Endothelial cell of hepatic sinusoid (primary cell): ENCODE measurements around the gene CSNK1G2.

Source experiments
- in situ Hi-C: cut with HindIII; loops from 2 replicates; pipeline ENCODE4 v1.10.0; 2017; ENCODE audit warnings: low sequenced_read_pairs

The CSNK1G2 gene

GRCh38 chr19:1941146-1942077, at the start of gene CSNK1G2:
Gene CSNK1G2, plus strand, starts transcription at chr19:1941172. Its CDS starts 28,601 bp downstream, at chr19:1969773.
- in situ Hi-C loops = no loop called here

GRCh38 chr19:1893791-1894190, 47.2 kb upstream of the CSNK1G2 start:
- in situ Hi-C loops = no loop called here

- in situ Hi-C loops = no loop called here
Observed at GRCh38 chr19:1896508-1896907, 44.5 kb upstream of the CSNK1G2 start.

- in situ Hi-C loops = no loop called here
Observed at GRCh38 chr19:1901940-1902404, 39.0 kb upstream of the CSNK1G2 start.

GRCh38 chr19:1902923-1903322, 38.0 kb upstream of the CSNK1G2 start:
- in situ Hi-C loops = no loop called here

- in situ Hi-C loops = no loop called here
Observed at GRCh38 chr19:1904860-1905109, 36.2 kb upstream of the CSNK1G2 start.

- in situ Hi-C loops = no loop called here
Observed at GRCh38 chr19:1905110-1905862, 35.7 kb upstream of the CSNK1G2 start, which contains the start of the genes ADAT3 and SCAMP4. Gene ADAT3, plus strand, starts transcription at chr19:1905399. Its CDS starts 6,649 bp downstream, at chr19:1912048. Gene SCAMP4, plus strand, starts transcription at chr19:1905399. Its CDS starts 9,621 bp downstream, at chr19:1915020.

GRCh38 chr19:1905863-1906375, 35.1 kb upstream of the CSNK1G2 start:
- in situ Hi-C loops = no loop called here

- in situ Hi-C loops = no loop called here
Observed at GRCh38 chr19:1906985-1907562, 33.9 kb upstream of the CSNK1G2 start.

GRCh38 chr19:1907563-1908363, 33.2 kb upstream of the CSNK1G2 start:
- in situ Hi-C loops = no loop called here

GRCh38 chr19:1908364-1908678, 32.7 kb upstream of the CSNK1G2 start:
- in situ Hi-C loops = no loop called here

- in situ Hi-C loops = no loop called here
Observed at GRCh38 chr19:1909761-1910080, 31.3 kb upstream of the CSNK1G2 start.

GRCh38 chr19:1910177-1910576, 30.8 kb upstream of the CSNK1G2 start:
- in situ Hi-C loops = no loop called here

GRCh38 chr19:1911098-1911497, 29.9 kb upstream of the CSNK1G2 start:
- in situ Hi-C loops = no loop called here

- in situ Hi-C loops = no loop called here
Observed at GRCh38 chr19:1911995-1912394, 29.0 kb upstream of the CSNK1G2 start.

- in situ Hi-C loops = no loop called here
Observed at GRCh38 chr19:1912760-1913505, 28.0 kb upstream of the CSNK1G2 start.

- in situ Hi-C loops = no loop called here
Observed at GRCh38 chr19:1913781-1914577, 27.0 kb upstream of the CSNK1G2 start.

- in situ Hi-C loops = no loop called here
Observed at GRCh38 chr19:1914826-1915341, 26.1 kb upstream of the CSNK1G2 start.

- in situ Hi-C loops = no loop called here
Observed at GRCh38 chr19:1917146-1917545, 23.8 kb upstream of the CSNK1G2 start.
